ENCODE results near the gene ITGA7.

- TF ChIP-seq POLR2A (IDR thresholded peaks at IDR 0.05) (no peak), CTCF (IDR thresholded peaks at IDR 0.05) (no peak), EP300 (IDR thresholded peaks at IDR 0.05) (no peak)
Observed at GRCh38 chr12:55695349-55695748, 12.4 kb downstream of the ITGA7 start.

Measured in ovary (tissue), 3 donors.